ENCODE measurements around the gene CDH16.

Gene CDH16

DNA sequence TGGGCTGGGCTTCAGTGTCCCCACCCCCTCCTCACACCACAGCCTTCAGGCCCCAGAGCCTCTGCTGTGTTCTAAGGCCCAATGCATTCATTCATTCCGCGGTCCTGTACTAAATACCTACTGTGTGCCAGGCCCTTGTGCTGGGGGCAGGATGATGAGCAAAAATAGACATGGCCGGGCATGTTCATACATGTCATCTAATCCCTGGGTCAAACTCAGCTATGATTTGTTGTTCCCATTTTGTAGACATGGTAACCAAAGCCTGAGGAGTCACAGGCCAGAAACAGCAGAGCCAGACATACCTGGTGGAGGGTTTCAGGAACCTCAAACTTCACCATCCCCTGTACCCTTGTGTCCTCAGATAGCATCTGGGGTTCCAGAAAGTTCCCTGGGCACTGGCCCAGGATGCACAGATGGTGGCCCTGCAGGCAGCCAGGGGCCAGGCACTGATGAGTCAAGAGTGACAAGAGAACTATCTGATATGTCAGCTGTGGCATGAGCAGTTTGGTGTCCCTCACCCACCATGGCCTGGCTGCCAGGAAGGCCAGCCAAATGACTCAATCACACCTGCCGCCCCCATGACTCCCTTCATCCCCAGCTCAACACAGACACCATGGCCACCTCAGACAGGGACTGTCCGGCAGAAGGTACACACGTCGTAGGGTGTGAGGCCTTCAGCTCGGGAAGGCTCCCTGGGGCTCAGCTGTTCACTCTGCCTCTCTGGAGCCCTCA, 9.4 kb upstream of the CDH16 start:
- no peak for DNase-seq

DNA sequence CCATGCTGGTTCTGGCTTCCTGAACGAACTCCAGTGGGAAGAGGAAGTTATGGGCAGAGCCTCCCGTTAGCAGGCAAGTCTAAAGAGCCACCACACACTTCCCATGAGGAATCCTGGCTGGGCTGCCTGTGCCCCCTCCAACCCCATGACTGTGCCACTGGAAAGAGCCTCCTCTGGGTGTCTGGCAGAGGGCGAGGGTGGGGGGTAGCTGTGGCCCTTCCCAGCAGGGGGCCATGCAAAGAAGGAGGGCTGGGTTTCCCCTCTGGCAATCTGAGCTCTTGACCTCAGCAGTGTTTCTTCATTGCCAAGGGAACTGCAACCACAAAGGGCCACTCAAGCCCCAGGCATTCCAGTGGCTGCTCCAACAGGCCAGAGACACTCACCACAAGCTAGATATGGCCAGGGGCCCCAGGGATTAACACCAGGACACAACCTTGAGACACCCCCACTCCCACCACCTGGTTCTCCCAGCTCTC, 8.3 kb upstream of the CDH16 start:
- no peak for DNase-seq

DNA sequence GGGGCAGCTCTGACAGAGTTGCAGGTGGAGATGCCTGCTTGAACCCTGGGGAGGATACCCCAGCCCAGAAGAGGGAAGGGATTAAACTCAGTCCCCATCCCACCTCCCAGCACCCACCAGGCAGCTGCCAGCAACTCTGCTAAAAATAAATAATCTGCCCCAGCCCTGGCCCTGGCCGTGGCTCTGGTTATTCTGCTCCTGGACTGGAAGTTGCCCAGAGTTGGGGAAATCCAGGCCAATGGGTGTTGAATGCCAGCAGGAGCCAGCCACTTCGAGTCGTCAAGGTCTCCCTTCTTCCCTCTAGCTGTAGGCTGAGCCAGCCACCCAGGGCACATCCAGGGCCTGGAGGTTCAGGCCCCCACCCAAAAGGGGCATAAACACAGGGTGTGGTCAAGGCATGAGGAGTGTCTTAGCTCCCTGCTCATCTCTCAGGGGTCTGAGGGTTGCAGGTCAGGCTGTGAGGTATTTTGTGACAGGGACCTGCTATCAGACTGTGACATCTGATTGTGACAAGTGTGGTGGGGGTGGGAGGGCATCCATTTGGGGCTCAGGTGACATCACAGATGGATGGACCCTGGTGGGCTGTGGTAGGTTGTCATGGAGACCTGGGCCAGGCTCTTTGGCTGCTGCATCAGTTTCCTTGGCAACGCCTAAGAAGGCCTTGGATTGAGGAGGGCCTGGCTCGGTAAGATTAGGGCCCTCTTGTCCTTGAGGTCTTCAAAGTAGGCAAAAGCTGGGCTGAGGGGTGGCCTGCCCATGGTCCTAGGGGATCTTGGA, 7.7 kb upstream of the CDH16 start:
- DNase-seq, result no peak

DNA sequence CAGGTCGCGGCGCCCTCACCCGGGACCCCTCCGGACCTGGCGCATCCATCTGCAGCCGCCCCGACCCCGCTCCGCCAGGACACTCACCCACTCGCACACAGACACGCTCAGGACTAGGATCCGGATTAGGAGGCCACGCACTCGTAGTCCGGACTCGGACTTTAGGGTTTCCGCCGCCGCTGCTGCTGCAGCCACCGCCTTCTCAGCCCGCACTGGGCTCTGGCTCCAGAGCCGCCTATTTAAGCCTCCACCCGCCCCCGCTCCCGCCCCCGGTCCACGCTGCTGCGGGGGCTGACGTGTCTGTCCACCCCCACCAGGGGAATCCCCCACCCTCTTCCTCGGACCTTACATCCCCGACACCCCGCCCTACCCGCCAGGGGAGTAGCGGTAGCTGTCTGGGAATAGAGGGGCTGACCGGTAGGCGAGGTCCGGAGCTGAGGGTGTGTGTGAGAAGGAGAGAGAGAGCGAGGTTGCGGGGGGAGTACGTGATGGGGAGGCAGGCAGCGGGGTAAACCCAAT, 6.7 kb upstream of the CDH16 start, which contains the start of gene RRAD:
TSS of gene RRAD (minus strand) at position 214 of the 519 bp plus-strand sequence. CDS start 356 bp downstream, outside the sequence.
- no peak for DNase-seq

DNA sequence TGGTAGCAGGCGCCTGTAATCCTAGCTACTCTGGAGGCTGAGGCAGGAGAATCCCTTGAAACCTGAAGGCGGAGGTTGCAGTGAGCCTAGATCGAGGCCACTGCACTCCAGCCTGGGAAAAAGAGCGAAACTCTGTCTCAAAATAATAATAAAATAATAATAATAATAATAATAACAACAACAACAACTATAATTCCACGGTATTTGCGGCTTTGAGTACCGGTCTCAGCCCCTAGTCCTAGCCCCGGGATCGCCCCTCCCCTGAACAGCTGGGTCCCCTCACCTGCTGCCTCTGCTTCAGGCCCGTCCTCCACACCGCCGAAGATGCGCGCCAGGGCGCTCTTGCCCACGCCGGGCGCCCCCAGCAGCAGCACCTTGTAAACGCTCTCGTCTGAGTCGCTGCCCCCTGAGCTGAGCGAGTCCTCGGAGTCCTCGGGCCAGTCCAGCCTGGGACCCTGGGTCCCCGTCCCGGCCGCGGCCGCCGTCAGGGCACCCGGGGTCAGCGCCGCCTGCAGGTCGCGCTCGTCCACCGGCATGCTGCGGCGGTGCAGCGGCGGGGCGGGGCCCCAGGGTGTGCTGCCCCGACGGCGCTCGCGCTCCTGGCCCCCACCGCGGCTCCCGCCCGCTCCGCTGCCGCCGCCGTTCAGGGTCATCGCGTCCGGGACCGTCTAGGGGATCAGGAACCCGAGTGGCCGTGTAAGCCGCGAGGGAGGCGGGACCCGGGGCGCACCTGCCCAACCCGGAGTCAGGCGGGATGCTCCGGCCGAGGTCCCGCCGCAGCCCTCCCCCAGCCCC, 6.0 kb upstream of the CDH16 start:
- peak; percentile 95 for DNase-seq

DNA sequence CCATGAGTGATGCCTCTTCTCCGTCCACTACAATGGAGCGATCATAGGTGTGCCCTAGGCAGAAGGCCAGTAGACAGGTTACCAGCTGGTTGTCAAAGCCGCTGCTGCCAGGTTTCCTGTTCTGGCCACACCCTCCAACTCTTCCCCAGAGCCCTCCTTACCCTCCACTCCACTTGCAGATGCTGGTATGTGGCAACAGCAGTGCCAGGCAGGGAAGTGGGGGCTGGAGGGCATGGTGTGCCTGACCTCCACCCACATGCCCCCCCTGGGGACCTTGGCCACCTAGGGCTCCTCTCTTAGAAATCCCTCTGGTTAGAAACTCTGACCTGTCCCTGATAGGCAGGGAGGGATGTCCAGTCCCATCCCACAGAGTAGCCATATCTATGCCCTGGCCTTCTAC, 5.2 kb upstream of the CDH16 start:
- DNase-seq, result no peak

DNA sequence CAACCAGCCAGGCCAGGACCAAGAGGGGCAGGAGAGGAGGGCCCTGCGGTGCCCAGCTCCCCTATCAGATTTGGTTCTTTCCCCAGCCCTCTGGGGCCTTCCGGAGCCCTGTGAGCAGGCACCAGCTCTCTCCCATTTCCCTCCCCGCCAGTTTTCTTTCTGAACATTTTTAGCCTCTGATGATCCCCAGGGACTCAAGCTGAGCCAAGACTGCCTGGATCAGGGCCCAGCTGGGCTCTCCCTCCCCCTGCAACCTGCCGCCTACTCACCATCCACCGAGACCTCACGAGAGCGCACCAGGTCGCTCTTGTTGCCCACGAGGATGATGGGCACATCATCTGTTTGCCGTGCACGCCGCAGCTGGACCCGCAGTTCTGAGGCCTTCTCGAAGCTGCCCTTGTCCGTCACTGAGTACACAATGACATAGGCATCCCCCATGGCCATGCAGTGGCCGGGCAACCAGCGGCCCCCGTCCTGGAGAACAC, 4.6 kb upstream of the CDH16 start:
- no peak for DNase-seq

DNA sequence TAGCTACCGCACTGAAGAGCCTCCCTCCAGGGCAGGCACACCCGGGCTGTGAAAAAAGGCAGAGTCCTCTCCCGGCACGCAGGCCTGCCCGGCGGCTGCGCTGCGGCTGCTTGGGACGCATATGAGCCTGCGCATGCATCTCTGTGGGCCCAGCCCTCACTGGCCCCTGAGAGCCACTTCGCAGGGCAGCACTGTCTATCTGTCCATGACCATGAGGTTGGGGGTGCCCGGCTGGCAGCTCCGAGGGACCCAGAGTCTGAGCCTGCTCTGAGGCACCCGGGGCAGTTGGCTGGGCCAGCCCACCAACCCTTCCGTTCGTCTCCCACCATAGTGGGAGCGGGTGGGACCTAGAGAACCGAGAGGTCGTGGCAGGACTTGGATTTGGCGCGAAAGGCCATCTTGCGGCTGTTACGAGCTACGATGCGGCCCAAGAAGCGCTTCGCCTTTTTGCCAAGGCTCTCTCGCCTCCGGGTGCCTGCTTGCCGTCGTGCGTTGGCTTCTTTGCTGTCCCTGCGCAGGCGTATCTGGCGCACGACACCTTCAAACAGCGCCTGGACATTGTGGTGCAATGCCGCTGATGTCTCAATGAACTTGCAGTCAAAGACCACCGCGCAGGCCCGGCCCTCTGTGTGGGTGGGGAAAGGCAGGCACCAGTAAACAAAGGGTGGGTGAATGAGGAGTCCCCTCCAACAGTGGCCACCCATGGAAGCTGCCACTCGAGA, 3.2 kb upstream of the CDH16 start:
- no peak for DNase-seq

DNA sequence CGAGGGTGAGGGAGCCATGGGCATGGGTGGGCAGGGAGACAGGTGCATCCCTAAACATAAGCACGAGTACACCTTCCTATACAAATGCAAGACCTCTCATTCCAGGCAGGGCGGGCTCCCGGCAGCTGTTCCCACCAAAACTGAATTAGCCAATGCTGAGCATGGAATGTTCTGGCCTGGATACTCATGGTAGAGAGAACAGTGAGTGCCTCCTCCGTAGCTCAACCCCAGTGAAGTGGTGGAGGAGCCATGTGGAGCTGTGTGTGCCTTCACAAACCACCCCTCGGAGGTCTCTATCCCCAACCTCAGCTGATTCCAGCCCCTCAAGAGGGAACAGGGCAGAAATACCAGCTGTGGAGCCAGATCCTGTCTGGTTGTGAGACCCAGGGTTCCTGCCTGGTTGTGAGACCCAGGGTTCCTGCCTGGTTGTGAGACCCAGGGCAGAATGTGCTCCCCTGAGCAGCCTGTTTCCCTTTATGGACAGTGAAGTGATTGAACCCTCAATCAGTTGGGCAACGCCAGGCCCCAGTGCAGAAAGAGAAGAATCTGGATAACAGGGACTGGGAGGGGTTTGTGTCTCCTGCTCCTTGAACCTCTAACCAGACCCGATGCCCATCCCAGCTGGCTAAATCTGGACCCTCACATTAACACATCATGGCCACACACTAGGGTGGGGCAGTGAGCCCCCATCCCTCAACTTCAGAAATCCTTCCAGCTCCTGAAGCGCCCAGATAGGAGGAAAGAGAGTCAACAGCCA, 2.4 kb upstream of the CDH16 start:
- no peak for DNase-seq

DNA sequence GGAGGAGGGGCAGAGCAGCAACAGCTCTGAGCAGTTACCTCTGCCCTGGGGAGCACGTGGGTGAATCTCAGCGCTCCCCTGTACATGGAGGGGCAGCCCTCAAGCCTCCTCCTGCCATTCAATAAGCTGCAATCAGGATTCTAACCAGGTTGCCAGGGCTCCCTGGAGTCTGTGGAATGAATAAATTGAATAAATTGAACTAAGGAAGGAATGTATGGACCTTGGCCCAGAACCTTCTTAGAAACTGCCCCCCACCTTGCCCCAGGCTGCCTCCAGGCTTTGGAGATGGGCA, 1.6 kb upstream of the CDH16 start:
- DNase-seq, result no peak

DNA sequence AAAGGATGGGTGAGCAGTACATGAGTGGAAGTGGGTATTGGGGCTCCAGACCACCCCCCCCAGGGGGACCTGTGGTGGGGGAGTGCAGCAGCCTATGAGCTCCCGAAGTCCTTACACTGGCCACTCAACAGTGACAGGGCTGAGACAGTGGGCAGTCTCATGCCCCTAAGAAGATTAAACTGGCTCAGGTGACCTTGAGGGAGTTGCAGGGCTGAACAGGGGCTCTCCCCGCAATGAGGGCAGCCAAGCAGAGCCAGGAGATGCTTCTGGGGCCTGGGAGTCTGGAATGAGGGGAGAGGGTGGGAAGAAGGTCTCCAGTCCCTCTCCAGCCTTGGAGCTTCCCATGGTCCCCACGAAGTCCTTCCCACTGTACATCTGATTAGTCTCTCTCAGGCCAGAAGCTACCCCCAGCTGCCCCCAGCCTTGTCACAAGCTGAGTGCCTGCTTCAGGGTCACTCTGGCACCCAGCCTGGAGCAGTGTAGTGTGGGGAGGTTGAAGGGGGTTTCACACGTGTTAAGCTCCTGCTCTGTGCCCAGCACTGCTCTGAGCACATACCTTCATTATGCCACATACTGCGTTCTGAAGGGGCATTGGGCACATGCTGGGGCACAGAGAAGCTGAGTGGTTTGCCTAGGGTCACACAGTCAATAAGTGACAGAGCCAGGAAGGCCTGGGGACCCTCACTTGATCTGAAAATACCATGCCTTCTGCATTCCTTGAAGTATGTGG, 1.0 kb upstream of the CDH16 start:
- DNase-seq, result no peak

DNA sequence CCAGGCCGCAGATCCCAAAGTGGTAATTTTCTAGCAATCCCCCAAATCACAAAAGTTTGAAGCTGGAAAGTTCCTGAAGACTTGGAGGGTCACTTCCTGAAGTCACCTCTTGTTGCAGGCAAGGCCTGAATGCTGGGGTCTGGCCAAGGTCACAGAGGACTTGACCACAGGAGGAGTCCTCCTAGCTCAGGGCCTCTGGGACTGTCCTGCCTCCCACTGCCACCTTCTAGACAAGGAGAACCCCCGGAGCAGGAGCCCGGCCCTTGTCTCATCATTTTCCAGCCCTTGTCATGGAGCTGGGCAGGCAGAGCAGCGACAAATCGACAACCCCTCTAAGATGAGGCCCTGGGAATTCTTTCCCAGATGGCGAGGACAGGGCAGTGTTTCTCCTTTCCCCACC, 330 bp downstream of the CDH16 start:
- no peak for DNase-seq

DNA sequence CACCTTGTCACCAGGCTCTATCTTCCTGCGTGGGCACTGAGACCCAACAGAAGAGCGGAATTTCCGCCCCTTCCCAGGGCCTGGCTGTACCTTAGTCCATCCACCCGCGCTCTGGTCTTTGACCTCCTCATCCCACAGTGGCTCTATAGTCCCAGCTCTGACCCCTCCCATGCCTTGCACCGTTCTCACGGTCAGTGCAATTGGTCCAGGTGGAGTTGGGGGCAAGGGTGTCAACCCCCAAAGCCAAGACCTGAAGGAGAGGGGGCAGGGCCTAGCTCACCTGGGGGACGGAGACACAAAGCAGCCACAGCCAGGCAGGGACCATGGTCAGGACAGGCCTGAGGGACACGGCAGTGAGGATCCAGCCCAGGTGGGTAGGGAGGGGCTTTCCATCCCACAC, 944 bp downstream of the CDH16 start:
- DNase-seq, result no peak

DNA sequence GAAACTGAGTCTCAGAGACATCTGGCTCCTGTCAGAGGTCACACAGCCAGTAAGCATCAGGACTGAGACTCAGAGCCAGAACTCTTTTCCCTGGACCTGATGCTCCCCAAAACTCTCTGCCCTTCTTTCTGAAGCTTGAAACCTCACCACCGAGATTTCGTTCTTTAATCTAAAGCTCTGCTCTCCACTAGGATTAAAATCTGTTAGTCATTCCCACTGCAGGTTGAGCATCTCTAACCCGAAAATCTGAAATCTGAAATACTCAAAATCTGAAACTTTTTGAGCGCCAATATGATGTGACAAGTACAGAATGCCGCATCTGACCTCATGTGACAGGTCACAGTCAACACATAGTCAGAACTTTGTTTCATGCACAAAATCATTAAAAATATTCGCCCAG, 2.2 kb downstream of the CDH16 start:
- DNase-seq, result no peak

DNA sequence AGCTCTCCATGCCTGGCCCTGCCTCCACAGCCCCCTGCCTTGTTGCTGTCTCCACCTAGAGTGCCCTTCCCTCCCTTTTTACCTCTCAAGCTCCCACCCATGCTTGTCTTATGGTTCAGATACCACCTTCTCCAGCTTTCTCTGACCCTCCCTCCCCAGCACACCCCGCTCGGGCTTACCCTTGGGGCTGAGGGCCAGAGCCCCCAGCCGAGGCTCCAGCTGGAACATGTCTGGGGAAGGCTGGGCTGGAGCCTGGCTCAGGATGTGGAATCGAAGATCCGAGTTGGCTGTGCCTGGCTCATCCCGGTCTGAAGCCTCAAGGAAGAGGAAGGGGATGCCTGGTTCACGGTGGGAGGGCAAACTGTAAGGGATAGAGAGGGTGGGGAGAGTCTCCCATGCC, 3.6 kb downstream of the CDH16 start:
- no peak for DNase-seq

DNA sequence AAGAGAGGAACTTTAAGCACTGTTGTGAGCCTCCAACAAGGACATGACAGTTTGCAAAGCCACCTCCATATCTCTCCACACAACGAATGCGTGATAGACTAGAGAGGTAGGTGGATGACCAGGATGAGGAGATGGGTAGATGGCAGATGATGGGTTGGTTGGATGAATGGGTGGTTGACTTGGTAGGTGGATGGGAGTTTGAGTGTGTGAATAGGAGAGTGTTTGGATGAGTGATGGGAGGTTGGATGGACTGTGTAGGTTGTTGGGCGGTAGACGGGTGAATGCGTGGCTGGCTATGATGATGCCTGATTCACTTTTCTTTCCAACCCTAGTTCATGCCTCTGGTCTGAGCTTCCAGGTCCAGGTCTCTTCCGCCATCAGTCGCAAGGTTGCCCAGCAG, 4.1 kb downstream of the CDH16 start:
- no peak for DNase-seq

DNA sequence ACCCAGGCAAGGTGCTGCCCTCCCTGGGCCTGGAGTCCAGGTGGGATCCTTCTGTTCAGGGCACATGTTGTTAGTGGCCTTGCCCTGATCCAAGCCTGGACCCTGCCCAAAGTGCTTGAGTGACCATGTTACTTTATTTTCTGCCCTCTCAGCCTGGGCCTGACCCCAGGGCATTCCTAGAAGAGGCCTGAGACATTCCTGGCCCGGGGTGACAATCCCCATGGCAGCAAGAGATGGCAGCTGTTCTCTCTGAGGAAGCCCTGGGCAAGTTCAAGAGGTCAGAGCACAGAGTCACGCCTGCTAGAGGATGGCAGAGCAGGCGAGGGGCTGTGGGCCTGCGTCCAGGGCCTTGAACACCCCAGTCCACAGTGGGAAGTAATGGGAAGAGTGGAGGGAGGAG, 5.0 kb downstream of the CDH16 start:
- no peak for DNase-seq

DNA sequence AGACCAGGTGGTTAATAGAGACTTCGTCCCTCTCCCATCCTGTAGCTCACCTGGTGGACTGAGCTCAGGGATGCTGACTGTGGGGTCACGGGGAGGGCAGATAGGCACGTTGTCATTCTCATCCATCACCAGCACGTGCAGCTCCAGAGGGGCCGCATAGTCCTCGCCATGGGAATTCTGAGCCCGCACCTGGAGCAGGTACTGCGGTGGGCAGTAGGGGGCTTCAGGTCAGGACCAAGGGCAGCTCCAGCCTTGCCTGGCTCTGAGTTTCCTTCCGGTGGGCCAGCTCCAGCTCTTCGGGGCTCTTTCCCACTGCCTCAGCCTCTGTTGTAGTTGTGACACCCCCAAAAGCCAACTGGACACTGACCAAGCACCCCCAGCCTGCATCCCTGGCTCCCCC, 5.6 kb downstream of the CDH16 start:
- DNase-seq, result no peak

DNA sequence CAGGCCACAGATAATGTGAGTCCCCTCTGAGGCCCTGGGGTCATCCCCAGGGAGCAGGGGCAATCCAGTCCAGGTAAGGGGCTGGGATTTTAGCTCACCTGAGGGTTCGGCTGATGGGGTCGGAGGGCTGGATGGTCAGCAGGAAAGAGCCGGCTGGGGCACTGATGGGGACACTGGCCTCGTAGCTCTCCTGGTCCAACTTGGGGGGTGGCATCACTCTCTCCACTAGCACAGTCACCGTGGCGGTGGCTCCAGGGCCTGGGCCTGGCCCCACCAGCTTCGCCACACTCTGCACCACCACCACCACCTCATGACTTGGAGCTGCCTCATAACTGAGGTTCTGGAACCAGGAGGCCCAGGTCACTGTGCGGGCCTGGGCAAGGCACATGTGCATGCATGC, 6.9 kb downstream of the CDH16 start:
- DNase-seq, result peak; percentile 25

DNA sequence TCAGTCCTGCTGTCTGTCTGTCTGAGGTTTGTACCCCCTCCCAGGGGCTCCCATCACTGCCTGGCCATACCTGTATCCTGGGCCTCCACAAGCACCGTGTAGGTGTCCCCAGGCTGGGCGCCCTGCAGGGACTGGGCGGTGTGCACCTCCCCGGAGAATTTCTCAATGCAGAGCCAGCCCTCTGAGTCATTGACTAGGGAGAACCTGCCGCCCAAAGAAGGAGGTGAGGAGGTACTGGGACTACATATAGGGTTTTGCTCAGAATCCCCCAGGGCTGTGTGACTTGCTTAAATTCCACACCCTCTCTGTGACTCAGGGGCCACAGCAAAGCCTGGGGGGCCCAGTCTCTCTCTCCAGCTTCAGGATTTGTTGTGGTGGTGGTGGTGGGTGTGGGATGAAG, 7.6 kb downstream of the CDH16 start:
- peak; percentile 40 for DNase-seq
